ENCODE measurements around the gene CPSF3. TPM values are rescaled to one million over a fixed set of nuclear protein-coding genes. Genes with fewer than 3 reads are reported as not detected.

Gene CPSF3
- total RNA-seq (10 to 100 TPM; 22.9 to 33.5 (median 27.5) TPM), polyA plus RNA-seq (10 to 100 TPM; 14.4 to 23.6 (median 14.6) TPM)

DNA sequence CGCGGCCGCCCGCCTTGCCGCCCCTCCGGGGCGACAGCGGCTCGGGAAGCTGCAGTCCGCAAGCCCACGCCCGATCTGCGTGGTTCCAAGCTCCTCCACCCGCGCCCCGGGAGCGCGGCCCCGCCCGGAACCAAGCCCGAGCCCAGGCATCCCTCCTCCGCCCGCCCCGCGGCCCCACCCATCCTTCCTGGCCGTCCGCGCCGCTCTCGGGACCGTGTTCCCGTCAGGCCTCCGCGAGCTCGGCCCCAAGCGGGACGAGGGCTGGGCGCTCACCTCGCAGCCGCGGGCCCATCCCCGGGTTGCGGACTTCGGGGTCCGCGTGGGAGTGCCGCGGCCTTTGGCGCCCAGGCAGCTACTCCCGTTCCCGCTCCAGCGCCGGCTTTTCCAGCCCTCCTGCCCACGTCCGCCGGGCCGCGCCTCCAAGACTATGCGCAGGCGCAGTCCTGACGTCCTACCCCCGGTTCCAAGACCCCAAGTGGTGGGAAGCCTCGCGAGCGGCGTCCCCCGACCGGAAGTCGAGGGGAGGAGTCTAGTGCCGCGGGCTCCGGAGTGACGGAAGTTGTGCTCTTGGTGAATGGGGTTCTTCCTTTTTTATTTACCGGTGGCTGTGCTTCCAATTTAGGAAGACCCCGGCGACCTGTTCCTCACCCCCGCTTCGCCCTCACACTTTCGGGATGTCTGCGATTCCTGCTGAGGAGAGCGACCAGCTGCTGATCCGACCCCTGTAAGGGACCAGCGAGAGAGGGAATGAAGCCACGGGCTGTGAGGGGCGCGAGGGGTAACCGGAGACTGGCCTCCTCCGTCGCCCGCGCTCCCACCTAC, at the start of gene CPSF3, which contains the start of gene ITGB1BP1:
TSS of gene CPSF3 (plus strand) at position 555 of the 822 bp plus-strand sequence. CDS start at position 675, 120 bp downstream.
TSS of gene ITGB1BP1 (minus strand) at position 429 of the 822 bp plus-strand sequence. CDS start 4,831 bp downstream, outside the sequence.
- WGBS, 2 donors = 0% methylated on average over 91 of the region's 91 CpGs
- peaks cover 0 to 2% (median under 1%) of the 10 kb centered on the region in 4 donors for H3K36me3 ChIP-seq
- TF ChIP-seq, protein P1, sequence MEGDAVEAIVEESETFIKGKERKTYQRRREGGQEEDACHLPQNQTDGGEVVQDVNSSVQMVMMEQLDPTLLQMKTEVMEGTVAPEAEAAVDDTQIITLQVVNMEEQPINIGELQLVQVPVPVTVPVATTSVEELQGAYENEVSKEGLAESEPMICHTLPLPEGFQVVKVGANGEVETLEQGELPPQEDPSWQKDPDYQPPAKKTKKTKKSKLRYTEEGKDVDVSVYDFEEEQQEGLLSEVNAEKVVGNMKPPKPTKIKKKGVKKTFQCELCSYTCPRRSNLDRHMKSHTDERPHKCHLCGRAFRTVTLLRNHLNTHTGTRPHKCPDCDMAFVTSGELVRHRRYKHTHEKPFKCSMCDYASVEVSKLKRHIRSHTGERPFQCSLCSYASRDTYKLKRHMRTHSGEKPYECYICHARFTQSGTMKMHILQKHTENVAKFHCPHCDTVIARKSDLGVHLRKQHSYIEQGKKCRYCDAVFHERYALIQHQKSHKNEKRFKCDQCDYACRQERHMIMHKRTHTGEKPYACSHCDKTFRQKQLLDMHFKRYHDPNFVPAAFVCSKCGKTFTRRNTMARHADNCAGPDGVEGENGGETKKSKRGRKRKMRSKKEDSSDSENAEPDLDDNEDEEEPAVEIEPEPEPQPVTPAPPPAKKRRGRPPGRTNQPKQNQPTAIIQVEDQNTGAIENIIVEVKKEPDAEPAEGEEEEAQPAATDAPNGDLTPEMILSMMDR (IDR thresholded peaks at IDR 0.05) = peak in 1 of 4 experiments; percentile 31
- peak in 1 of 4 donors; percentile 69 for TF ChIP-seq EP300 (IDR thresholded peaks at IDR 0.05)
- TF ChIP-seq POLR2AphosphoS5 (IDR thresholded peaks at IDR 0.05) = peak; percentile 45 to 87 (median 78)
- no peak for TF ChIP-seq POLR2A (IDR thresholded peaks at IDR 0.05)
- peak within 1 kb of the TSS; percentile 94 to 97 (median 96) for H3K27ac ChIP-seq
- intact Hi-C loops (cut with DNase I) = loop anchor here (1.0 to 5.0 kb wide), 5 partner anchors 37 to 279 kb away; partner anchors contain the start of genes ASAP2 and IAH1
- peak within 1 kb of the TSS; percentile 84 to 99 (median 93) for H3K4me3 ChIP-seq
- no peaks in the 10 kb centered on the region for H3K9me3 ChIP-seq
- peaks cover 0 to 38% (median 33%) of the 10 kb centered on the region in 4 donors for H3K4me1 ChIP-seq
- DNase-seq = peak; percentile 99
- H3K27me3 ChIP-seq = no peaks in the 10 kb centered on the region

DNA sequence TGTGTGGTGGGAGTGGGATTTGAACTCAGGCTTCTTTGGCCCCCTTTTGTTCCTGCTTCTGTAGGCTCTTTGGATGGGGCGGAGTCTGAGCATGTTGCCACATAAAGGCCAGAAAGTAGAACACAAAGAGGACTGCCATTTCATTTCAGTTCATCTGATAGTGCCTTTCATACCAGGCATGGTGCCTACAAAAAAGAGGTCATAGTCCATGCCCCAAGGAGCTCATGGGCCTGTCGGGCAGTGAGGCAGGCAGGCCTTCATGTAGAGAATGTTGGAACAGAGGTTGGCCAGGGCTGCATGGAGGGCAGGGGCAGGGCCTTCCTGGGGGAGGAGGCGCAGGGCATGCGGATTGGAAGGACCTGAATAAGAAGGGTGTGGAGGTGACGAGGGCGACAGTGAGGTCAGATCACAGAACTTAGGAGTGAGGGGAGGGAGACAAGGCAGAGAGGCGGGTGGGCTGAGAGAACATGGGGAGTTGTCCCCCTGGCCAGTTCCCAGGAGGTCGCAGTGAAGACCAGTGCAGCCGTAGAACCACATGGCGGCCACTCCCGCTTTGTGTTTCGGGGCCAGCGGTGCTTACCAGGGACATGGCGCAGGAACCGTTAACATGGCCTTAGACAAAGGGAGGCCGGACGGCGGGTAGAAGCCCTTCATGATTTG, 49.3 kb upstream of the CPSF3 start:
- no peaks in the 10 kb centered on the region for H3K9me3 ChIP-seq
- DNase-seq = no peak
- TF ChIP-seq EP300 (IDR thresholded peaks at IDR 0.05) = no peak
- no peak for TF ChIP-seq POLR2AphosphoS5 (IDR thresholded peaks at IDR 0.05)
- TF ChIP-seq, protein P1 (IDR thresholded peaks at IDR 0.05) = no peak
- TF ChIP-seq POLR2A (IDR thresholded peaks at IDR 0.05) = no peak
- 95 to 96% methylated on average over 18 of the region's 18 CpGs for WGBS, 2 donors
- H3K27ac ChIP-seq = no peak overlapping the region
- peaks cover 0 to 71% (median 7%) of the 10 kb centered on the region in 4 donors for H3K36me3 ChIP-seq
- peaks cover 0 to 19% (median 11%) of the 10 kb centered on the region in 4 donors for H3K4me1 ChIP-seq
- no peak overlapping the region for H3K4me3 ChIP-seq
- intact Hi-C loops (cut with DNase I) = no loop called here
- no peaks in the 10 kb centered on the region for H3K27me3 ChIP-seq

DNA sequence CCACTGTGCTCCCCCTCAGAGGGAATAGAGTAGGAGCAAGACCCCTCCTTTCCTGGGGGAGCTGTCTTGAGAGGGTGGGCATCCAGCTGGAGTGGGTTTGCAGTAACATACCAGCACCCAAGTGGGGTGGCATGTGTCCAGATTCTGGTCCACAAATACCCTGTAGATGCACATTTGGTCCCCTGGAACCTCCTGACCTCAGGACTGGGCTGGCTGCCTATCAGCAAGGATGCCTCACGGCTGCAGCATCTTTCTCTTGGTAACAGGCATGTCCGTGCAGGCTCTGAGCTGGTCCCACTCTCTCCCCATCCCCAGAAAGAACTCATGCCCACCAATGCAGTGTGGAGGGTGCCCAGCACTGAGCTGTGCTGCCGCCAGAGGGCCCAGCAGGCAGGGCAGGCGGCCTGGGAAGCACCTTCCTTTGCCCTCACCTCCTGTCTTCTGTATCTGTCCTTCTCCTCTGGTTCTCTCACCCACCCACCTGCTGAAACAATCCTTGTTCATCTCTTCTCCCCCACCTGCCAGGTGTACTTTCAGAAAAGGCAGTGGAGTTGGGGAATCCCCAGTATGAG, 47.5 kb upstream of the CPSF3 start:
- intact Hi-C loops (cut with DNase I) = no loop called here
- no peak for TF ChIP-seq POLR2A (IDR thresholded peaks at IDR 0.05)
- TF ChIP-seq EP300 (IDR thresholded peaks at IDR 0.05) = no peak
- TF ChIP-seq POLR2AphosphoS5 (IDR thresholded peaks at IDR 0.05) = no peak
- TF ChIP-seq, protein P1 (IDR thresholded peaks at IDR 0.05) = no peak
- no peak for DNase-seq
- Histone ChIP-seq H3K36me3 (peaks cover 0 to 61% (median 7%) of the 10 kb centered on the region in 4 donors), H3K4me1 (peaks cover 0 to 27% (median 18%) of the 10 kb centered on the region in 4 donors), H3K4me3 (no peak overlapping the region), H3K9me3 (no peaks in the 10 kb centered on the region), H3K27me3 (no peaks in the 10 kb centered on the region), H3K27ac (no peak overlapping the region)
- 81 to 93% methylated on average over 4 of the region's 4 CpGs for WGBS, 2 donors

DNA sequence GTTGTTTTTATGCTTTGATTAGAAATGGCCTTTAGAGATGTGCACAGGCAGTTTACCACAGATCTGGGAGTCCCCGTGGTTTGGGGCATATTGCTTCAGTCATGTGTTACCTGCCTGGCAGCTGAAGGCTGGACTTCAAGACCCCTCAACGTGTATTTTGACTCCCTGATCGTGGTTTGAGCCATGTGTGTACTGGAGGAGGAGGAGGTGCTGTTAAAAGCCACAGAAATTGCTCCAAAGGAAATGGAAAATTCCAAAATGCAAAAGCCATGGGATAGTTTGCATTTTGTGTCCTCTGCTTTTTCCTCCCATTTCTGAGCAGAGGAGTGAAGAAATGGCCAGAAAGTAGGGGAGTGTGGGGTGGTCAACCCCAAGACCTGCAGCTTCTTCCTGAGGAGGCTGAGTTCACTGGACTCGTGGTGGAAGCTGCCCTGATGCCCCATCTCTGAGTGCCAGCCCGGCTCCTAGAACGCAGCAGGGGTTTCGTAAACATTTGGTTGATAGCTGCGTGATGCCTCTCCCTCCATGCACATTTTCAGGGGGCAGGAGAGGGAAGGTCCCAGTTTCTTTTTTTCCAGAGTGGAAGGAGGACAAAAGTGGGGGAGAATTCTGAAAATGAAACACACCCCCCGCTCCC, 45.9 kb upstream of the CPSF3 start:
- Histone ChIP-seq H3K9me3 (no peaks in the 10 kb centered on the region), H3K27ac (peak overlapping the region; percentile 60 to 72 (median 66)), H3K4me3 (no peak overlapping the region), H3K36me3 (peaks cover 0 to 55% (median 7%) of the 10 kb centered on the region in 4 donors), H3K27me3 (no peaks in the 10 kb centered on the region), H3K4me1 (peaks cover 0 to 34% (median 30%) of the 10 kb centered on the region in 4 donors)
- TF ChIP-seq POLR2A (IDR thresholded peaks at IDR 0.05) = no peak
- TF ChIP-seq POLR2AphosphoS5 (IDR thresholded peaks at IDR 0.05) = no peak
- TF ChIP-seq, protein P1 (IDR thresholded peaks at IDR 0.05) = no peak
- no peak for TF ChIP-seq EP300 (IDR thresholded peaks at IDR 0.05)
- intact Hi-C loops (cut with DNase I) = no loop called here
- no peak for DNase-seq
- 77 to 82% methylated on average over 9 of the region's 9 CpGs for WGBS, 2 donors
